NCI-H526 (cell line): ENCODE data around the gene METTL26.
"Not testable (repeated sequence)": the region's sequence is repeated elsewhere in the genome, so short reads cannot be mapped to it uniquely, and the experiment has no call there.

Experiments used
- DNase-seq, 2 experiments: peaks; one replicate each; lab custom pipeline; 2025; lab: John Stamatoyannopoulos, UW

The METTL26 gene

GRCh38 chr16:625117-625976, 10.8 kb downstream of the METTL26 start:
- DNase-seq = no peak

GRCh38 chr16:624526-625070, 11.5 kb downstream of the METTL26 start:
- DNase-seq = no peak

DNA sequence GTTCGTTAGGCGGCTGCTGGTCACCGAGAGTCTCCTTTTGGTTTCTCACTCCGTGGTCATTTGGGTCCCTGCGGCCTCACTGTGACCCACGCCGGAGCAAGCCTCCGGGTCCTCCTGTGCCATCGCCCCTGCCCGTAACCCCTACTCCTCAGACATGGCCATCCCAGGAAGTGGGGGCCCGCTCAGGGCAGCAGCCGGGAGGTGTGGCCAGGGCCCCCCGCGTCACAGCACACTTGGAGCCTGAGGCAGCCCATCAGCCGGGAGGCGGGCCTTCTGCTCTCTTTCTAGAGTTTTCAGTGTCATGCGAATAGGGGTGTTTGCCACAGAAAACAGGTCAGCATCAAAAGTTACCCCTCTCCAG, 13.2 kb downstream of the METTL26 start:
- no peak for DNase-seq

DNA sequence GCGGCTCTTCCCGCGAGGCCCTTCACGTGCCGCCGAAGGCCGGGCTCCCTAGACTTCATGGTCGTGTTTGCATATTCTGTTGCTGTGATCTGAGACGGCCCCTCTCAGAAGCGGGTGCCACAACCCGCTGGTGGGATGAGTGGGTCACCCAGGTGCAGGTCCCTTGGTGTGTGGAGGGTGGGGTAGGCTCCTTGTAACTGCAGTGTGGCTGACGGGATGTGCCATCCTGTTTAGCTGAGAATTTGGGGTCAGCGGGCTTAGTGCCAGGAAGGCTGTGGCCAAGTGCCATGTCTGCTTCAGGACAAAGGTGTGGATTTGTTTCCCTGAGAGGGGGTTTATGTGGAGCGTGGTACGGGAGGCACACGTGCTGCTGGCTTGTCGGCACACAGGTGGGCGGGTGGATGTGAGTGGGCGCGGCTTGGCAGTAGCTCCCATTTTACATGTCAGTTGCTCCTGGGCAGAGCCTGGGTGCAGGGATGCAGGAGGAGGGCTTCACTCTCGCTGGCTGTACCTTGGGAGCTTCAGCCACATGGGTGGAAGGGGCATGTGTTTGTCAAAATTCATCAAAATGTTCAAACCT, 14.5 kb downstream of the METTL26 start:
- DNase-seq = peak; percentile 64 to 85

DNA sequence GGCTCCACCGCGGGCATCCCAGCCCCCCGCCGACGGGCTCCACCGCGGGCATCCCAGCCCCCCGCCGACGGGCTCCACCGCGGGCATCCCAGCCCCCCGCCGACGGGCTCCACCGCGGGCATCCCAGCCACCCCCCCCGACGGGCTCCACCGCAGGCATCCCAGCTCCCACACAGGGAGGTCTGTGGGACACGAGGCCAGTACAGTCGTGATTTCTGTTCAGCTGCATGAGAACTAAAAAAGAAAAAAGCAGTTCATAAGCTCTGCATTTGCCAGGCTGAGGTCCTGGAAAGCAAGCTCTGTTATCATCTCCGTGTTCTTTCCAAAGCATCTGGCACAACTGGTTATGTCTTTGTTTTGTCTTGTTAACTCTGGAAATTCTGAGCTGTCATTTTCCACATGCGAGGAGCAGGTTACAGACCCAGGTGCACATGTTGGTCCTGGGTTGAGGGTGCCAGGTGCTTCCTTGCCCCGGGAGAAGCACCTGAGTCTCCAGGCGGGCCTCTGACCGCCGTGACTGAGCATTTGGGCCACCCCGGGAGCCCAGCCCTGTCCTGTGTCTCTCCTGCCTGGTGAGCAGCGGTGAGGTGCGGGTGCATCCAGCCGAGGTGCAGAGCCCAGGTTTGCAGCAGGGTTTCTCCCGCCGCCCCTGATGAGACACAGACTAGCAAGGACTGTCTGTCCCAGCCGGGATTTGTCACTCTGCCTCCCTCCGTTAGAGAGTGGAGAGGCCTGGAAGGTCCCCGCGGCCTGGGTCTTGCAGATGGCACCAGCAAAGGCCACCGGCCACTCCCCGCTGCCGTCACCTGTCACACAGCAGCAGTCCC, 15.2 kb downstream of the METTL26 start:
- peak in 1 of 2 experiments; percentile 52 for DNase-seq

DNA sequence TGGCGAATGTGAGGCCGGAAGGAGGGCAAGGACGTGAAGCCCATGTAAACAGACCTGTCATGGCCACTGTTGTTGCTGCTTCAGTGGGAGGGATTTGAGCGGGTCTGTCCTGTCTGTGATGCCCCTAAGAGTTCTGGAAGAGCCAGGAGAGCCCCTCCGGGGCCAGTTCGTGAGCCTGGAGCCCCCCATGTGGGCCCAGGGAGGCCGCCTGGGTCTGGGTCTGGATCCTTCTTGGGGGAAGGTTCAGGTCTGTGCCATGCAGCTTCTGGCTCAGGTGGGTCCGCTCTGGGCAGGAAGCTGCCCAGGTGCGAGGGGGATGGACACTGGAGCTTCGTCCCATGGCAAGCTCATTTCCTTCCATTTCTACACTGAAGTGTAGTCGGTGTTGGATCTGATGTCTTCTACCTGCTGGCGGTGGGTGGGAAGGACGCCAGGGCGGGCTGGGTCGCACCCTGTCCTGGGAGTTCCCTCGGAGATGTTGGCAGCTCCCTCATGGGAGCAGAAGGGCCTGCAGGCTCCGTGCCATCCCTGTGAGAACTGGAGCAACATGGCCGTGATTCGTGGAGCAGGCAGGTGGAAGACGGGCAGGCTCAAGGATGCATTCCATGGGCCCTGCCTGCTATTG, 16.5 kb downstream of the METTL26 start:
- DNase-seq = no peak

DNA sequence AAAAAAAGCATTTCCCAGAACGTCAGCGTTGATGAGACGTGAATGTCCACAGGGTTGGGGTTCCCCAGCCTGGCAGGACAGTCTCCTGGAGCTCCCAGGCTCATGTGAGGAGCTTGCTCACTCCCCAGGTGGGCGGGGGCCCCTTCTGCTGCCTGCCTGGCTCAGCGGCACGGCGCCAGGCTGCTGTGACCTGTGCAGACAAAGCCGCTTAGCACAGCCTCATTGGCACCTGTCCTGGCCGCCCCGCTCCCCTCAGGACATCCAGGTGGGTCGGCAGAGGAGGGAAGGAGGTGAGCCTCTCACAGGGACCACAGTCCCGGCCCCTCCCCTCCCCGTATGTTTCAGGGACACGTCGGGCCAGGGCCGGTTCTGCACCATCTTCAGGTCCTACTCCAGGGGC, 18.2 kb downstream of the METTL26 start:
- DNase-seq = no peak

DNA sequence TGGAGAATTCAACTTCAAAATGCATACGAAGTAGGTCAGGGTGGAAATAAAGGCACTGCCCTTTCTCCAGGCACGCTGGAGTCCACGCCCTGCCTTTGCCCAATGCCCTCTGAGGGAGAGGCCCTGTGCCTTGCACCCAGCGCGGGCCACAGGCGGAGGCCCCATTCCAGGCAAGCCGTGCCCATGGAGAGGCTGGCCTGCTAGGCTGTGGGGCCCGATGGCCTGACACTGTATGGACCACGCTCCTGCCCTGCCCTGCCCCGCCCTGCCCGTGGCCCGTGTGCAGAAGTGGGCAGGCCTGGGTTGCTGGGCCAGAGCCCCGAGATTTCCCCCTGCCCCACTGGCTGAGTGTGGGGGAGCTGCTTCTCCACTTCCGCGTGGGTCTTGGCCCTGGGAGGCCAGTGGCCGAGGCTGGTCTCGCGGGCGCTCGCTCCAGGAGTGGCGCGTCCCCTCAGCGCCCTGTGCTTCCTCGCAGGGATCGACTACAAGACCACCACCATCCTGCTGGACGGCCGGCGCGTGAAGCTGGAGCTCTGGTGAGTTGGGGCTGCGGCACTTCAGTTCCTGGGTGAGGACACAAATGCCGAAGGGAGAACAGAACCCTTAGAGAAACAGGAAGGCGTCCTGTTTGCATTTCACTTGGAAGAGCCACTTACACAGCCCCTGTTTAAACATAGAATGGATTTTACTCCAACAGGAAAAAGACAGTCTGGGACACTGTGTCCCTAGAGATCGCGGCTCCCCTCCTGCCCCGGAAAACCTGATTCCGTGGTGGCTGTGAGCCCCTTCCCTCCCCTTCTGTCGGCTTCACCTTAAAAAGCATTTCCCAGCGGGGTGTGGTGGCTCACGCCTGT, 19.1 kb downstream of the METTL26 start:
- DNase-seq = no peak

- no peak for DNase-seq
Observed at GRCh38 chr16:615122-615521, 21.0 kb downstream of the METTL26 start.

GRCh38 chr16:610513-611381, 25.4 kb downstream of the METTL26 start:
- no peak for DNase-seq

DNA sequence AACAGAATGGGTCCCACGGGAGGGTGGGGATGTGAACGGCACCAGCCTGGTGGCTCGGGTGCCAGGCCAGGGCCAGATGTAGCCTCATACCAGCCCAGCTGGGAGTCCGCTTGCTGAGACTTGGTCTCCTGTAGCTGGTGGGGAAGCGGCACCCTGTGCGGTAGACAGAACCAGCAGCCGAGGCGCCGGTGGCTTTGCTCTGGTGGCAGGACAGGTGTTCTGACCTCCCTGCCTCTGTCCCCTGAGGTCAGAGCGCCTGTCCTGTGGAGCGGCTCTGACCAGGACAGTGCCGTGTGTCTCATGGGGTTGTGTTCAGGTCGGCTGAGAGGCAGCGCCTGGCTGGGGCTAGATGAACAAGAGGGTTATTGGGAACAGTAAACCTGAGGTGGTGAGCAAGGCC, 26.1 kb downstream of the METTL26 start:
- DNase-seq = no peak

- DNase-seq = no peak
Observed at GRCh38 chr16:609316-609715, 26.8 kb downstream of the METTL26 start.

DNA sequence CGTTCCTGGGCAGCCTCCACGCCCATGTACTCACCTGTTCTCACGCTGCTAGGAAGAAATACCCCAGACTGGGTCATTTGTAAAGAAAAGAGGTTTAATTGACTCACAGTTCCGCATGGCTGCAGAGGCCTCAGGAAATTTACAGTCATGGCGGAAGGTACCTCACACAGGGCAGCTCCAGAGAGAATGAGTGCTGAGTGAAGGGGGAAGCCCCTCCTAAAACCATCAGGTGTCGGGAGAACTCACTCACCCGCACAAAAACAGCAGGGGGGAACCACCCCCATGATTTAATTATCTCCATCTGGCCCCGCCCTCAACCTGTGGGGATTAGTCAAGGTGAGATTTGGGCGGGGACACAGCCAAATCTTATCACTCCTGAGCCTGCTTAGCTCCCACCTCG, 28.1 kb downstream of the METTL26 start:
- no peak for DNase-seq

DNA sequence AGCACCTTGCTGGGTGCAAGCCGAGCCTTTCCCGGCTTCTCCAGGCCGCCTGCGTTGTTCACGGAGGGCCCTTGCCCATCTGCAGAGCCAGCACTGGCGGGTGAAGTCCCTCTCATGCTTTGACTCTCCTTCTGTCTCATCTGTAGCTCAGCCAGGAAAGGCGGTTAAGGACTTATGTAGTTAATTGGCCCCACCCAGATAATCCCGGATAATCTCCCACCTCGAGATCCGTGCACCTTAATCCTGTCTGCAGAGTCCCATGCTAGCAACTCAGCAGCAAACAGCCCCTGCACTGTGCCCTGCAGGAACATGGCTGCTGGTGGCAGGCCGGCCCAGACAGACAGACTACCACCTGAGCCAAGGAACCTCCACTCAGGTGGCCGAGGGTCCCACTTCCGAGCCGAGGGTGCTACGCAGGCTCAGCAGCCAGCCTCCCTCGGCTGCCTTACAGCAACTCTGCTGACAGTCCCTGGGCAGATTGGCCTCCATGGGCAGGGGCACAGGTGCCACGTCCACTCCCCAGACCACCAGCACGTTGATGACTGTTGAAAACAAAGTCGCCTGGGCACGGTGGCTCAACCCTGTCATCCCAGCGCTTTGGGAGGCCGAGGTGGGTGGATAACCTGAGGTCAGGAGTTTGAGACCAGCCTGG, 29.3 kb downstream of the METTL26 start:
- DNase-seq = no peak

- DNase-seq = no peak
Observed at GRCh38 chr16:603933-604332, 32.2 kb downstream of the METTL26 start.

GRCh38 chr16:600781-601180, 35.3 kb downstream of the METTL26 start:
- DNase-seq = no peak

- no peak for DNase-seq
Observed at GRCh38 chr16:598823-599739, 37.0 kb downstream of the METTL26 start.

- DNase-seq = not testable (repeated sequence)
Observed at GRCh38 chr16:597655-598054, 38.5 kb downstream of the METTL26 start.

GRCh38 chr16:596736-597060, 39.4 kb downstream of the METTL26 start:
- DNase-seq = no peak
